Osteoblast (primary cell): Measurements from ENCODE around the gene PLXNA2. TPM values are rescaled to one million over a fixed set of nuclear protein-coding genes. Genes with fewer than 3 reads are reported as not detected.

Experiments used
- DNase-seq: peaks from one replicate; pipeline ENCODE4 v3.0.0; 2011; ENCODE audit warnings: low spot score, mixed read lengths; ENCODE audit not compliant: insufficient read length; ENCODE audit errors: missing footprints
- H2AFZ ChIP-seq: 2 replicates; pipeline ENCODE4 v1.6.0; 2011; ENCODE audit warnings: mild to moderate bottlenecking, low read length
- H3K27ac ChIP-seq: 2 replicates; pipeline ENCODE4 v1.5.1; 2011; ENCODE audit warnings: mild to moderate bottlenecking, low read depth, low read length, moderate library complexity
- H3K27me3 ChIP-seq: 2 replicates; pipeline ENCODE4 v1.6.0; 2012; ENCODE audit warnings: mild to moderate bottlenecking, control low read depth, inconsistent platforms, low read length, moderate library complexity; ENCODE audit not compliant: insufficient read depth
- H3K36me3 ChIP-seq: 2 replicates; pipeline ENCODE4 v1.5.1; 2011; ENCODE audit warnings: mild to moderate bottlenecking, low read length, control low read depth, moderate library complexity; ENCODE audit not compliant: insufficient read depth
- H3K4me1 ChIP-seq: 2 replicates; pipeline ENCODE4 v1.5.1; 2011; ENCODE audit warnings: mild to moderate bottlenecking, low read length, control low read depth, moderate library complexity; ENCODE audit not compliant: insufficient read depth
- H3K4me2 ChIP-seq: 2 replicates; pipeline ENCODE4 v1.6.0; 2011; ENCODE audit warnings: mild to moderate bottlenecking, low read length; ENCODE audit not compliant: insufficient read depth
- H3K4me3 ChIP-seq: fragments of 200-600 bp; sonication (generic); 3 replicates; pipeline ENCODE4 v1.5.1; 2012; ENCODE audit warnings: mild to moderate bottlenecking, low read length, inconsistent platforms; ENCODE audit not compliant: insufficient read depth
- H3K79me2 ChIP-seq: 2 replicates; pipeline ENCODE4 v1.6.0; 2012; ENCODE audit warnings: mild to moderate bottlenecking, low read length, control low read depth, inconsistent platforms; ENCODE audit not compliant: insufficient read depth
- H3K9me3 ChIP-seq: 2 replicates; pipeline ENCODE4 v1.5.1; 2011; ENCODE audit warnings: low read depth, low read length, control low read depth
- H4K20me1 ChIP-seq: 2 replicates; pipeline ENCODE4 v1.6.0; 2012; ENCODE audit warnings: mild to moderate bottlenecking, low read length, control low read depth; ENCODE audit not compliant: insufficient read depth
- CTCF ChIP-seq: IDR thresholded peaks from 2 replicates; pipeline ENCODE4 v1.5.1; 2011; ENCODE audit warnings: mild to moderate bottlenecking, low read depth, low read length, moderate library complexity; ENCODE audit errors: extremely low read depth
- total RNA-seq: library from RNA; depleted of rRNA; stranded (reverse); fragments of >200 nt; gene quantifications from 2 replicates; pipeline ENCODE4 v1.2.3, GENCODE V29; 2012

Gene PLXNA2
- total RNA-seq, 1 donor = 3.3 TPM

- Histone ChIP-seq H3K27me3 (no peaks in the 10 kb centered on the region), H3K36me3 (no peaks in the 10 kb centered on the region), H3K4me3 (no peak overlapping the region), H3K4me2 (no peak overlapping the region), H3K9me3 (no peaks in the 10 kb centered on the region), H3K4me1 (no peaks in the 10 kb centered on the region), H2AFZ (no peak overlapping the region), H3K79me2 (no peaks in the 10 kb centered on the region), H4K20me1 (no peaks in the 10 kb centered on the region), H3K27ac (no peak overlapping the region)
- no peak for TF ChIP-seq CTCF
- no peak for DNase-seq
Measured at GRCh38 chr1:208135354-208135753, 108.8 kb downstream of the PLXNA2 start.

- H3K27ac ChIP-seq = no peak overlapping the region
- H3K9me3 ChIP-seq = no peaks in the 10 kb centered on the region
- H3K27me3 ChIP-seq = no peaks in the 10 kb centered on the region
- no peak for TF ChIP-seq CTCF
- H3K36me3 ChIP-seq = no peaks in the 10 kb centered on the region
- no peaks in the 10 kb centered on the region for H3K79me2 ChIP-seq
- DNase-seq = no peak
- no peaks in the 10 kb centered on the region for H3K4me1 ChIP-seq
- no peak overlapping the region for H3K4me3 ChIP-seq
- H4K20me1 ChIP-seq = no peaks in the 10 kb centered on the region
- H2AFZ ChIP-seq = no peak overlapping the region
- H3K4me2 ChIP-seq = no peak overlapping the region
Measured at GRCh38 chr1:208134491-208134890, 109.7 kb downstream of the PLXNA2 start.

- no peak overlapping the region for H3K4me3 ChIP-seq
- H3K4me2 ChIP-seq = no peak overlapping the region
- no peaks in the 10 kb centered on the region for H3K9me3 ChIP-seq
- H2AFZ ChIP-seq = no peak overlapping the region
- H3K27me3 ChIP-seq = no peaks in the 10 kb centered on the region
- no peak for DNase-seq
- H3K36me3 ChIP-seq = no peaks in the 10 kb centered on the region
- no peaks in the 10 kb centered on the region for H3K4me1 ChIP-seq
- no peaks in the 10 kb centered on the region for H4K20me1 ChIP-seq
- no peak overlapping the region for H3K27ac ChIP-seq
- H3K79me2 ChIP-seq = no peaks in the 10 kb centered on the region
- TF ChIP-seq CTCF = no peak
Measured at GRCh38 chr1:208133355-208133754, 110.8 kb downstream of the PLXNA2 start.

GRCh38 chr1:208132287-208132882 lies 111.8 kb downstream of the PLXNA2 start:
- Histone ChIP-seq H3K4me1 (no peaks in the 10 kb centered on the region), H3K79me2 (no peaks in the 10 kb centered on the region), H3K4me3 (no peak overlapping the region), H3K27me3 (no peaks in the 10 kb centered on the region), H3K4me2 (no peak overlapping the region), H2AFZ (no peak overlapping the region), H3K9me3 (no peaks in the 10 kb centered on the region), H3K27ac (no peak overlapping the region), H4K20me1 (no peaks in the 10 kb centered on the region), H3K36me3 (no peaks in the 10 kb centered on the region)
- DNase-seq = peak; percentile 89
- peak; percentile 94 for TF ChIP-seq CTCF
